Measurements from ENCODE around the gene SLPI. TPM values are rescaled to one million over a fixed set of nuclear protein-coding genes. Genes with fewer than 3 reads are reported as not detected.

Gene SLPI
- total RNA-seq, 1 experiment from 2014 or later, result 5.4 TPM

GRCh38 chr20:45269754-45270270 lies 15.4 kb upstream of the SLPI start (continued):
- TF ChIP-seq CTCF (IDR thresholded peaks at IDR 0.05 in 2 of 3, conservative IDR thresholded peaks at IDR 0.05 in 1 of 3; ENCODE audit: borderline replicate concordance in 1 of 3, insufficient read depth in 1 of 3, low read depth in 2 of 3, low read length in 2 of 3), result no peak
- TF ChIP-seq MAX (IDR thresholded peaks at IDR 0.05), result no peak
- no peak for TF ChIP-seq POLR2AphosphoS5 (IDR thresholded peaks at IDR 0.05; ENCODE audit: low read depth, low read length)

- H3K27me3 ChIP-seq (ENCODE audit: insufficient read depth, low read length), result peaks cover 16% of the 10 kb centered on the region; the same call in 1 of the 2 replicates
- POLR2A ChIA-PET, result no interaction called here
- TF ChIP-seq EZH2phosphoT487 (IDR thresholded peaks at IDR 0.05; ENCODE audit: borderline replicate concordance) (no peak), TCF7L2 (IDR thresholded peaks at IDR 0.05; ENCODE audit: borderline replicate concordance, extremely low read depth, insufficient read depth, insufficient read length) (no peak), JUND (IDR thresholded peaks at IDR 0.05) (no peak), CTCF (IDR thresholded peaks at IDR 0.05 in 2 of 3, conservative IDR thresholded peaks at IDR 0.05 in 1 of 3; ENCODE audit: borderline replicate concordance in 1 of 3, insufficient read depth in 1 of 3, low read depth in 2 of 3, low read length in 2 of 3) (no peak), MAX (IDR thresholded peaks at IDR 0.05) (no peak), POLR2AphosphoS5 (IDR thresholded peaks at IDR 0.05; ENCODE audit: low read depth, low read length) (no peak), EZH2 (IDR thresholded peaks at IDR 0.05) (no peak), FOSL1 (IDR thresholded peaks at IDR 0.05; ENCODE audit: low read depth) (no peak), ZNF274 (IDR thresholded peaks at IDR 0.05; ENCODE audit: low read depth, low read length) (no peak), ATF3 (IDR thresholded peaks at IDR 0.05) (no peak)
- no TSS peak for BruUV-seq (replicated peaks)
- DNase-seq (ENCODE audit: low read depth, low spot score) (no peak), ATAC-seq (no peak)
- H3K9me3 ChIP-seq (ENCODE audit: control insufficient read depth in 1 of 2, insufficient read depth in 1 of 2, low read depth in 1 of 2, low read length in 2 of 2), result no peaks in the 10 kb centered on the region
- H2AFZ ChIP-seq (ENCODE audit: low read depth, low read length, poor library complexity, severe bottlenecking), result no peak overlapping the region
- H3K36me3 ChIP-seq (ENCODE audit: control insufficient read depth in 1 of 2, insufficient read depth in 2 of 2, low read length in 2 of 2), result no peaks in the 10 kb centered on the region
- no peak overlapping the region for H3K4me3 ChIP-seq (replicated peaks in 1 of 2; ENCODE audit: low read depth in 1 of 2, low read length in 2 of 2)
- H4K20me1 ChIP-seq (ENCODE audit: insufficient read depth), result no peaks in the 10 kb centered on the region
- no peak overlapping the region for H3K9ac ChIP-seq (ENCODE audit: low read length)
- H3K4me2 ChIP-seq (ENCODE audit: low read length), result no peak overlapping the region
- RAD21 ChIA-PET (ENCODE audit: low non-redundant PET in 1 of 2, low total read pairs in 2 of 2, uncharacterized antibody in 2 of 2, unreplicated experiment in 2 of 2), result no interaction called here
- intact Hi-C loops (cut with micrococcal nuclease), result no loop called here
- no peaks in the 10 kb centered on the region for H3K79me2 ChIP-seq (ENCODE audit: insufficient read depth, low read length)
- no peaks in the 10 kb centered on the region for H3K9me2 ChIP-seq (ENCODE audit: insufficient read depth)
- no peaks in the 10 kb centered on the region for H3K4me1 ChIP-seq (ENCODE audit: control insufficient read depth in 1 of 2, insufficient read depth in 2 of 2, low read length in 2 of 2)
- no peak overlapping the region for H3K27ac ChIP-seq (ENCODE audit: low read depth, low read length)
- CTCF ChIA-PET, result no interaction called here
These were observed 14.7 kb upstream of the SLPI start for GRCh38 chr20:45269056-45269455.

All from HCT116 (cell line).